ENCODE data around the gene CEP170.
"Not testable (repeated sequence)": the region's sequence is repeated elsewhere in the genome, so short reads cannot be mapped to it uniquely, and the experiment has no call there.

Gene CEP170

GRCh38 chr1:243183176-243183575 is 71.9 kb downstream of the CEP170 start:
- not testable (repeated sequence) for H3K27me3 Mint-ChIP-seq, H3K4me1 Mint-ChIP-seq, H3K27ac Mint-ChIP-seq, ATAC-seq, H3K4me3 Mint-ChIP-seq, H3K9me3 Mint-ChIP-seq
- peaks cover 55% of the 10 kb centered on the region for H3K36me3 Mint-ChIP-seq

DNA sequence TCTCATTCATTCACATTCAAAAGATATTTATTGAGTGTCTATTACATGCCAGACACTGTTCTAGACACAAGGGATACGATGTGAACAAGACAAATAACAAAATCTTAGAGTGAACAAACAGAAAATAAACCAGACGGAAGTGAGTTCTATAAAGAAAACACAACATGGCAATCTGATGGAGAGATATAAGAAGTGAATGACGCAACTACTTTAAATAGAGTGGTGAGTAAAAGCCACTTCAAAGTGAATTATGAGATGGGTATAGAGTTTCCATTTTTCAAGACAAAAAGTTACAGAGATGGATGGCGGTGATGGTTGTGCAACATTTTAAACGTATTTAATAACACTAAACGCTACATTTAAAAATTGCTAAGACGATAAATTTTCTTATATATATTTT is 75.4 kb downstream of the CEP170 start:
- H3K4me1 Mint-ChIP-seq = no peaks in the 10 kb centered on the region
- no peaks in the 10 kb centered on the region for H3K27me3 Mint-ChIP-seq
- peaks cover 40% of the 10 kb centered on the region for H3K36me3 Mint-ChIP-seq
- no peak overlapping the region for H3K4me3 Mint-ChIP-seq
- no peak for ATAC-seq
- no peaks in the 10 kb centered on the region for H3K9me3 Mint-ChIP-seq
- H3K27ac Mint-ChIP-seq = no peak overlapping the region

GRCh38 chr1:243177792-243178191 is 77.3 kb downstream of the CEP170 start:
- not testable (repeated sequence) for H3K4me1 Mint-ChIP-seq, H3K27ac Mint-ChIP-seq, H3K27me3 Mint-ChIP-seq, ATAC-seq, H3K9me3 Mint-ChIP-seq, H3K4me3 Mint-ChIP-seq
- peaks cover 31% of the 10 kb centered on the region for H3K36me3 Mint-ChIP-seq

DNA sequence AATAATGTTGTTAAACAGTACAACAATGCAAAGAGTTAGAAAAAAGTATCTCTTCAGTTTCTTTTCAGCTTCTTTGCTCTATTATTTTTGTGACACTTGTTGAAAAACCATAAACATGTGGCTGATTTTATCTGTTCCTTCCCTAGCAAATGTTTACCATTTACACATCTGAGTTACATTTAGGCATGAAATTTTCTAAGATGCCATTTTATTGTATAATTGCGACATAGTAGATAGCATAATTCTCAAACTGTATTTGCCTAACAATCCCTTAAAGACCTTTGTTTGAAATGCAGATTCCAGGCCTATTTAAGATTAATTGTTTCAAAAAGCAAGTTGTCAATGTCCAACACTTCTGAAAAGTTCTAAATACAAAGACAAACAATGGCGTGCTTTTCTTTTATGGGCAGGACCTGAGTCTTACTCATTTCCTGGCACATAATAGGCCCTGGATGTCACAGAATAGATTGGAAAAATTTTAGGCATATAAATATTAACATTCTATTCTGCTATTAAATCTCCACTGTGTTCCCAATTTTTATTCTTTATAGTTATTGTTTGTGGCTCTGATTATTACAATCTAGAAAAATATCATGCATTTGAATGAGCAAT is 81.2 kb downstream of the CEP170 start:
- H3K36me3 Mint-ChIP-seq, ATAC-seq, H3K4me3 Mint-ChIP-seq, H3K9me3 Mint-ChIP-seq, H3K27me3 Mint-ChIP-seq, H3K27ac Mint-ChIP-seq, H3K4me1 Mint-ChIP-seq: not testable (repeated sequence)

DNA sequence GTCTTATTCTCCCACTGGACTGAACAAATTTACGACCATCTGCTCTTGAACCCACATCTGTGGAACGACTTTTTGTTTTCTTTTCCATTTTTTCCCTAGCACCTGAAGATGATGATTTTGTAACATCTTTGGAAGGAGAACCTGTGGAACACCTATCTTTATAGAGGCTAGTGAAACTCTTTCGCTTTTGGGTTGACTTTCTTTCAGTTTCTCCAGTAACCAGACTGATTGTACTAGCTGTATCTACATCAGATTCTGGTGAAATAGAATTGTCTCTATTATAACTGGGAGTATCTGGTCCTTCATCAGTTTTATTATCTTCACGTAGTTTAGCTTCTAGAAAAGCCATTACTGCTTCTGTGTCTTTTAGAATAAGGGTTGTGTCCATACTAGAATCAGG is 90.2 kb downstream of the CEP170 start:
- H3K27me3 Mint-ChIP-seq, ATAC-seq: not testable (repeated sequence)

DNA sequence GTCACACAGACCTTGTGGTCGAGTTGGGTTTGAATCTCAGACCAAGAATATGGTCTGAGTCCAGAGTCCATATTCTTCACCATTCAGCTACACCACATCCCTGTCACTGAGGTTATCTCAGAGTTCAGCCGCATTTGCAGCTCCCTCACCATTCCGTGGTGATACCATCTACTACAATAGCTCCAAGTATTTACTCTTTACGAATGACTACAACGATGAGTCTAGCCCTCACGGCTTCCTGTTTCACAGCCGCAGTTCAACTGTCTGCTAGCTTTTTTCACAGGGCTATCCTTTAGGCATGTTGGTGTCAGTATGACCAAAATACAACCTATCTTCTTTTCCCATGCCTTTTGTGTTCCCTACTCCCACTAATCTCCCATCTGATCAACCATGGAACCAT is 104.2 kb downstream of the CEP170 start:
- not testable (repeated sequence) for H3K9me3 Mint-ChIP-seq, H3K4me1 Mint-ChIP-seq, ATAC-seq, H3K27me3 Mint-ChIP-seq, H3K4me3 Mint-ChIP-seq, H3K27ac Mint-ChIP-seq
- peaks cover 27% of the 10 kb centered on the region for H3K36me3 Mint-ChIP-seq

More for the DNA sequence above, 90.2 kb downstream of the CEP170 start:
- not testable (repeated sequence) for H3K4me3 Mint-ChIP-seq, H3K9me3 Mint-ChIP-seq, H3K27ac Mint-ChIP-seq, H3K4me1 Mint-ChIP-seq, H3K36me3 Mint-ChIP-seq

DNA sequence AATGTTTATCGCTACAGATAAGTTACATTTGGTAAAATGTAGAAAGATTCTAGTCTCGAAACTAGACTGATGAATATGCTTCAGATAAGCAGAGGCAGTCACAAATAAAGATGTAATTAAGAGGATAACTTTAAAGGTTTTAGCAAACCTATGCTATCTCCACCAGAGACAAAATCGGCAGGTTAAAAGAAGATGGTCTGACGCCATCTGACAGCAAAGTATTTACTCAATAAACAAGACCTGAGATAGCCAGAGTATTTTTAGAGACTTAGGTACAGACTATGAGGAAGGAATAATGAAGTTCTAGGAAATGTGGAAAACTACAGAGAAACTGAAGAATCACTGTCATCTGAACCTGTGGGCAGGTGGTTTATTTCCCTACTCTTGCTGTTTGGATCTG is 106.0 kb downstream of the CEP170 start:
- H3K27ac Mint-ChIP-seq, H3K27me3 Mint-ChIP-seq, H3K9me3 Mint-ChIP-seq, ATAC-seq, H3K4me1 Mint-ChIP-seq, H3K4me3 Mint-ChIP-seq: not testable (repeated sequence)
- H3K36me3 Mint-ChIP-seq = peaks cover 14% of the 10 kb centered on the region

- not testable (repeated sequence) for H3K36me3 Mint-ChIP-seq, H3K27ac Mint-ChIP-seq, H3K27me3 Mint-ChIP-seq, H3K4me1 Mint-ChIP-seq, ATAC-seq, H3K4me3 Mint-ChIP-seq, H3K9me3 Mint-ChIP-seq
These were observed 107.7 kb downstream of the CEP170 start for GRCh38 chr1:243147351-243147750.

DNA sequence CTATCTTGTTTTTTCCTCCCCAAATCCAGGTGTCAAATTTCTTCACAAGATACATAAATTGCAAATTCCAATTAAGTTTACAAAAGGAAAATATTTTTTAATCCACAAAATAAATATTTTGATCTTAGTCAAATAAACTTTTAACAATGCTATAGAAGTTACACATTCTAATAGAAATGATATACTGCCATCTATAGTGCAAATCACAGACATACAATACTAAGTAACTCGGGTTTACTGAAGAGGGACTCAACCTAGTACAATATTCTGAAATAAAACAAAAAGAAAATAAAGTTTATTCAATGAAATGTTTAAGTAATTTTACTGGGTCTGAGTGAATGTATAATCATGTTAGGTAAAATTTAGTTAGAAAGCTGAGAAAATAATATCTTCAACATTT is 114.6 kb downstream of the CEP170 start:
- not testable (repeated sequence) for H3K27me3 Mint-ChIP-seq, H3K27ac Mint-ChIP-seq, H3K36me3 Mint-ChIP-seq, H3K4me1 Mint-ChIP-seq, H3K9me3 Mint-ChIP-seq, ATAC-seq, H3K4me3 Mint-ChIP-seq

DNA sequence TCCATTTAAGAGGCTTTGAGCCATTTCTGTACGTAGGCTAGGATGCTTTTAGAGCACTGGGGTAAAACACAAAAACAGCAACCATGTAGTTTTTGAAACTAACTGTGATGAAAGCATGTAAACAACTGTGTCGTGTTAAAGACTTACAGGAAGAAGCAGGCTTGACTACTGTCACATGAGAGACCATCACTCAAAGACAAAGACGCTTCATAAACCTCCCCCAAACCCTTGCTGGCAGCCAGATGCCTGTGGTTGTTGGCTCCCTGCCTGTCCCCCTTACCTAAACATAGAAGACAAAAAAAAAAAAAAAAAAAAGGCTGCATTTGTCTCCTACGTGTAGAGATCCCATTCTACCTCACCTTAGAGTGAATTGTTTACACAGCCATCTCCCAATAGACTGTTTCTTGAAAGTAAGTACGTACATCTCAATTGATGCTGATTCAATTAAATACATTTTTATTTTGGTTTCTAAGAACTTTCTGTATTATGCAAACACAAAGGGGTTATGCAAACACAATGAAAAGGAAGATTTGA is 132.1 kb downstream of the CEP170 start:
- H3K27me3 Mint-ChIP-seq, H3K4me3 Mint-ChIP-seq, H3K4me1 Mint-ChIP-seq, H3K27ac Mint-ChIP-seq, H3K9me3 Mint-ChIP-seq, ATAC-seq: not testable (repeated sequence)
- H3K36me3 Mint-ChIP-seq = peaks cover 13% of the 10 kb centered on the region

DNA sequence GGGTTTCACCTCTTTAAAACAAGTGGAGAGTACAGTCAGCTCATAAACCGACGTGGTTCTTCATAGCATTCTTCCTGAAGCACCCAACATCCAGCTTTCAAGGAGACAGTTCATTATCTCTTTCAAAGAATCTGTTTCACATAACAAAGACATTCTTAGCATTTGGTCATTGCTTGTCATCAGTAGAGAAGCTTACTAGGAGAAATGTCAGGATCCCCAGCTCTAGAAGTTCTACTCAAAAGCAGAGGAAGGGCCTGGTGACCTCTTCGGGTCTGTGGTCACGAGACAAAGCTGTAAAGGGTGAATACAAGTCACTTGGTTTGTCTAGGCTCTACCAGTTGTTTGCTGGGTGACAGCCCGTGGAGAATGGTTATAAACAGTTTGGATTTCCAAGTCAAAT is 133.1 kb downstream of the CEP170 start:
- not testable (repeated sequence) for ATAC-seq, H3K4me3 Mint-ChIP-seq, H3K36me3 Mint-ChIP-seq, H3K27ac Mint-ChIP-seq, H3K4me1 Mint-ChIP-seq, H3K9me3 Mint-ChIP-seq, H3K27me3 Mint-ChIP-seq

- not testable (repeated sequence) for H3K27ac Mint-ChIP-seq, H3K4me1 Mint-ChIP-seq, H3K4me3 Mint-ChIP-seq, H3K36me3 Mint-ChIP-seq, H3K27me3 Mint-ChIP-seq, ATAC-seq, H3K9me3 Mint-ChIP-seq
These were observed 136.3 kb downstream of the CEP170 start for GRCh38 chr1:243118601-243119322.

GRCh38 chr1:243116187-243116586 is 138.9 kb downstream of the CEP170 start:
- H3K4me1 Mint-ChIP-seq = peaks cover 23% of the 10 kb centered on the region
- not testable (repeated sequence) for H3K27me3 Mint-ChIP-seq, ATAC-seq, H3K36me3 Mint-ChIP-seq, H3K4me3 Mint-ChIP-seq, H3K27ac Mint-ChIP-seq, H3K9me3 Mint-ChIP-seq

DNA sequence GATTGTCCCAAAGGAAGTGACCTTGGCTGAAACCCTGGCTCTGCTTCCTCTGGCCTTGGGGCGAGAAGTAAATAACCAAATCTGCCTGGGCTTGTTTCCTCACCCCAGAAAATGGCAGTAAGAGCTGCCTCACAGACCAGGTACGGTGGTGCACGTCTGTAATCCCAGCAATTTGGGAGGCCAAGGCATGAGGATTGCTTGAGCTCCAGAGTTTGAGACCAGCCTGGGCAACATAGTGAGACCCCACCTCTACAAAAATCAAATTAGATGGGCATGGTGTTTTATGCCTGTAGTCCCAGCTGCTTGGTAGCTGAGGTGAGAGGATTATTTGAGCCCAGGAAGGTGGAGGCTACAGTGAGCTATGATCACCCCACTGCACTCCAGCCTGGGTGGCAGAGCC is 140.3 kb downstream of the CEP170 start:
- H3K27me3 Mint-ChIP-seq, H3K36me3 Mint-ChIP-seq, ATAC-seq, H3K4me3 Mint-ChIP-seq, H3K9me3 Mint-ChIP-seq: not testable (repeated sequence)
- H3K4me1 Mint-ChIP-seq = peaks cover 24% of the 10 kb centered on the region
- H3K27ac Mint-ChIP-seq = peak overlapping the region; percentile 10

- H3K36me3 Mint-ChIP-seq, H3K27me3 Mint-ChIP-seq, H3K9me3 Mint-ChIP-seq: not testable (repeated sequence)
- Mint-ChIP-seq H3K4me3 (peak overlapping the region; percentile 60), H3K27ac (peak overlapping the region; percentile 10), H3K4me1 (peaks cover 24% of the 10 kb centered on the region)
- peak; percentile 82 for ATAC-seq
These were observed 140.9 kb downstream of the CEP170 start for GRCh38 chr1:243114059-243114713.

DNA sequence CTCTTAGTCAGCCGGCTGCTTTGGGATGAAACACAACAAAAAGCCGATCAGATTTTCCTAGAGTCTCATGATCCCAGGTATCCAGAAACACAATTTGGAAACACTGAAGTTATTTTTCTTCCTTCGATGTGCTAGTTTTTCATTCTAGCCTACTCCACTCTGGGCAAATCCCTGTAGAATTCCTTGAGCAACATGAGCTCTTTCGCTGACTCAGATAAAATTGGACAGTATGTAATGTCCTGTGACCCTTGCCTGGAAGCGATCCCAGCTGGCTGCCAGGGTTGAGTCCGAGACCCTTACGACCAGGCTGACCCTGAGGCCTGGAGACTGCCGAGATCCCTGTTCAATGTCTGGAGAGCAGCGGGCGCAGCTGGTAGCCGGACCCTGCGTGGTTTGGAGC is 147.9 kb downstream of the CEP170 start:
- H3K27me3 Mint-ChIP-seq, ATAC-seq, H3K4me3 Mint-ChIP-seq, H3K27ac Mint-ChIP-seq, H3K9me3 Mint-ChIP-seq, H3K36me3 Mint-ChIP-seq: not testable (repeated sequence)
- H3K4me1 Mint-ChIP-seq = peaks cover 28% of the 10 kb centered on the region

Data from stimulated activated memory B cell treated with anti-CD40 and anti-IgM and Interleukin-4, amounts not matched to agents 10 μg/mL and 1 μg/mL and 100 μg/mL, for 72 hours (primary cell).